GM15510 (cell line): ENCODE results near the gene EHMT2.

Experiments used
- POLR2A ChIP-seq: IDR thresholded peaks from 3 replicates; pipeline ENCODE4 v1.6.1; 2011; ENCODE audit warnings: borderline replicate concordance; ENCODE audit not compliant: insufficient read length; ENCODE audit errors: extremely low read depth

EHMT2 gene

GRCh38 chr6:31882344-31882743 is 15.2 kb downstream of the EHMT2 start:
- no peak for TF ChIP-seq POLR2A

DNA sequence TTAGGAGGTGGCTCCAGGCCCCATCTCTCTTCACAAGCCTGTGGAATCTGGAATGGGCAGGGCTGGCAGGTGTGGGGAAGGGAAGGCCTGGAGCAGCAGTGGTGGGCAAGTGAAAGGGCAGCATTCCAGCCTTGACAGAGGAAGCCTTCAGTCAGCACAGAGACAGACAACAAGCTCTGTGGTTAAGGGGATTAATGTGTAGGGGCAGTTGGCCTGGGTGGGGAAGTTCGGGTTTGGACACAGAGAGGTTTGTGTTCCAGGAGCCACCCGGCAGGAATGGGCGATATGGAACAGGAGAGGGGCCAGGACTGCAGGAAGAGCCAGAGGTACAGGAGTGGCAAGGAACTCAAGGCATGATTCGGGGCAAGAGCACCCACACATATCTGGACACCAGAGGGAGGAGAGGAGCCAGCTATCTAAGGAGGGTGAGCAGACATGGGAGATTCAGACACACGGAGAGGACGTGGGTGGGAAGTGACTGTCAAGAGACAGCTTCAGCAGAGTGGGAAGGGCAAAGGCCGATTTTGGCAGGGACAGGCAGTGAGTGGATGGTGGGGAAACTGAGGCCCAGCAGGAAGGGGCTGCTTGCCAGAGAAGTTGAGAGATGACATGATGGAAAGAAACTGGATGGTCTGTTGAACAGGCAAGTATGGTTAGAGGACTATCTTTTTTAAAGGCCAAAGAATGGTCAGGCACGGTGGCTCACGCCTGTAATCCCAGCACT is 16.2 kb downstream of the EHMT2 start:
- no peak for TF ChIP-seq POLR2A

GRCh38 chr6:31880616-31881015 is 16.9 kb downstream of the EHMT2 start:
- TF ChIP-seq POLR2A = no peak

GRCh38 chr6:31879901-31880300 is 17.6 kb downstream of the EHMT2 start:
- TF ChIP-seq POLR2A = no peak

- TF ChIP-seq POLR2A = no peak
Measured at GRCh38 chr6:31879143-31879542, 18.4 kb downstream of the EHMT2 start.

DNA sequence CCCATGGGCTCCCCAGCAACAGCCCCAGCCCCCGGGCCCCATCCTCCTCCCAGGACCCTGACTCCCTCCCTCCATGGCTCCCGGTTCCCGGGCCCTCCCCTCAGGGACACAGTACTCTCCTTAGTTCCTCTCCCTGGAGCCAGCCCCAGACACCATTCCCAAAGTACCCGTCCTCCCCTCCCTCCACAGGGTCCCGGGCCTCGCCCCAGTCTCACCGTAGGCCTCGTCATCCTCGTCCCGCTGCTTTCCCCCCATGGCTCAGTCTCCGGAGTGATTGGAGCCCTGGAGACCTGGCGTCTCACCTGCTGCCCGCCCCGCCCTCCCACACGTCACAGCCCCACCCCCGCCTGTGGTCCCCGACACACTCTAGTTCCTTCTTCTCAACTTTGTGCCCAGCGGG is 18.8 kb downstream of the EHMT2 start, which contains the start of gene SLC44A4:
SLC44A4 (minus strand) TSS at position 272 of the 400 bp plus-strand sequence; CDS start at position 255, 17 bp downstream.
- TF ChIP-seq POLR2A = no peak

DNA sequence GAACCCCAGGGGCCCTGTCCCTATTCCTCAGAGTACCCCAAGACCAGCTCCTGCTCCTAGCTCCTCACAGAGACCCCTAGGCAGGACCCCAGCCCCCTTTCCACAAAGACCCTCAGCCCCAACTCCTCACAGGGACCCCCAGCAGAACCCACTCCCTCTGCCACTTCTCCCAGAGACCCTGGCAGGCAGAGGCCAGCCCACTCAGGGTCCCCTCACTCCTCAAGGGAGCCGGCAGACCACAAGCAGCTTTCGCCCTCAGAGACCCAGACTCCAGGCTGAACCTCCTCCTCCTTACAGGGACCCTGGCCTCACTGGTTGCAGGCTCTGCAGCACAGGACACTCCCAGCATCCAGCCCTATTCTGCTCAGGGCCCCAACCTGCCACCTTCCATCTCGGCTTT is 19.3 kb downstream of the EHMT2 start:
- no peak for TF ChIP-seq POLR2A

- TF ChIP-seq POLR2A = no peak
Measured at GRCh38 chr6:31877651-31878161, 19.8 kb downstream of the EHMT2 start.

DNA sequence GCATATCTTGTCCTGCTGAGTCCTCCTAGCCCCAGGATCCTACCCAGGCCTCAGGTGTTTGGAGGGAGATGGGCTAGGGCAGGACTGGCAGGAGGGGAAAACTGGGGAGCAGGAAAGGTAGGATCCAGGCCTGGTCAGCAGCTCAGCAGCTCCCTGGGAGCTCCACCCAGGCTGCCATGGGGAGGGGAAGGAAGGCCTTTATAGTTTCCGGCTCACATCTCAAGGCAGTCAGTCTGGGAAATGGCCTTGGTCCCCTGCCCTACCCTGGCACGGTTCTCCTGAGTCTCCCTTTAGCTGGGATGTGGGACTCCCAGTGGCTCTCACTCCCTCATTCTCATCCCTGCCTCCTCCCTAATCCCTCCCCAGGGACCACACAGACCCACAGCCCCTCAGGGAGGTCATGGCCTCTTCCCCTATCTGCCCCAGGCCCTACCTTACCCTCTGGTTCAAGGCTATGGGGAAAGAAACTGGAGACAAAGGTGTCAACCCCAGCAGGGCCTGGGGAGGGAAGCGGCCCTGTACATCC is 20.3 kb downstream of the EHMT2 start:
- no peak for TF ChIP-seq POLR2A

DNA sequence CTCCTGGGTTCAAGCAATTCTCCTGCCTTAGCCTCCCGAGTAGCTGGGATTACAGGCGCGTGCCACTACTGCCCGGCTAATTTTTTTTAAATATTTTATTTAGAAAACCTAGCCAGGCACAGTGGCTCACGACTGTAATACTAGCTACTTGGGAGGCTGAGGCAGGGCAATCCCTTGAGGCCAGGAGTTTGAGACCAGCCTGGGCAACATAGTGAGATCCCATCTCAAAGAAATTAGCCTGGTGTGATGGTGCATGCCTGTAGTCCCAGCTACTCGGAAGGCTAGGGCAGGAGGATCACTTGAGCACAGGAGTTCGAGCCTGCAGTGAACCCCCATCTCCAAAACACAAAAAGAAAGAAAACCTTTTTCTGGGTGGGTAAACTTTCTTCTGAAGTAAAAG is 21.1 kb downstream of the EHMT2 start:
- TF ChIP-seq POLR2A = no peak

- no peak for TF ChIP-seq POLR2A
Measured at GRCh38 chr6:31875877-31876276, 21.6 kb downstream of the EHMT2 start.

DNA sequence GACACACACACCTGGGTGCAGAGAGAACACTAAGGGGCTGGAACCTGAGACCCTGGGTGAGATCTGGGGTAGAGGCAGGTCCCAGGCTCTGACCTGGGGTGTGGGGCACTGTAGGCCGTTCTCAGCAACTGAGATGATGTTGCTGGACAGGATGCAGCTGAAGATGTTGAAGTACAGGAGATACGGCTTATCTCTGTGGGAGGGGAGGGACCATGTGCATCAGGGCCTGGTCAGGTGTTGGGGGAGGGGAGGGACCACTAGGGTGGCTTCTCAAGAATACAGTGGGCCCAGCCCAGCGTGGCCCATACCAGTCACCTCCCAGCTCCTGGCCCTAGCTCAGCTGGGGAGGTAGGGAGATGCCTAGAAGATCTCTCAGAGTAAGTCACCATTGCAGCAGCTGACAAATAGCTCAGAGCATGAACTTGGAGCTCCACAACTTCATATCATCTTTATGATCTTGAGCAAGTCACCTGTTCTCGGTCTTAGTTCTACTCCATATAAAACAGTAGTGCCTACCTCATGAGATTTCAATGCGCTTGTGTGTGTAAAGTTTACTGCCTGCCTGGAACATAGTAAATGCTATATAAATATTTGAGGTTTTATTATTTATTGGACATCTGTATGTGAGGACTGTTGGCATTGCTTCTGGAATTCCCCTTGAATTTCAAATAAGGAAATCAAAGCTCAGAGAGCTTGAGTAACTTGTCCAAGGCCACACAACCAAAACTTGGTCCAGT is 22.5 kb downstream of the EHMT2 start:
- TF ChIP-seq POLR2A = no peak

DNA sequence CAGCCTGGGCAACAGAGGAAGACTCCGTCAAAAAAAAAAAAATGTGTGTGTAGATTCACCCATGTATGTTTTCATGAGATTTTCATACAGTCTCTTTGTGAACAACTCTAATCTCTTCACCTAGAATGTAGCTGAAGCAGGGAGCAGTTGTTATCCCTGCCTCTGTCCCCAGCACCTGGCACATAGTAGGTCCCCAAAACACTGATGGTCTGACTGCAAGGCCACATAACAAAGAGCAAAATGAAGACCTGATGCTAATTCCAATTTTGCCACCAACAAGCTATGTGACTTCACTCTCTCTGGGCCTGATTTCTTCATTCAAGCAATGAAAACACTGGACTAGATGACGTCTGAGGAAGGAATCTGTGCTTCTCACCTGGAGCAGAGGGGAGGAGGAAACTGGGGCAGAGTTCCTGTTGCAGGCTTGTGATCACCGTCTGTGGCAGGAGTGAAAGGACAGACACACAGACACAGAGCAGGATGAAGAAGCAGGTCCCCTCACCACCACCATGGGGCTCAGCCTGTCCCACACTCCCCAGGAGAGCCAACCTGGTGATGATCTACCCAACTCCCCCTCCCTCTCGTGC is 23.3 kb downstream of the EHMT2 start:
- TF ChIP-seq POLR2A = no peak

GRCh38 chr6:31871046-31871659 is 26.3 kb downstream of the EHMT2 start:
- TF ChIP-seq POLR2A = no peak

- TF ChIP-seq POLR2A = no peak
Measured at GRCh38 chr6:31870385-31870921, 27.0 kb downstream of the EHMT2 start.

DNA sequence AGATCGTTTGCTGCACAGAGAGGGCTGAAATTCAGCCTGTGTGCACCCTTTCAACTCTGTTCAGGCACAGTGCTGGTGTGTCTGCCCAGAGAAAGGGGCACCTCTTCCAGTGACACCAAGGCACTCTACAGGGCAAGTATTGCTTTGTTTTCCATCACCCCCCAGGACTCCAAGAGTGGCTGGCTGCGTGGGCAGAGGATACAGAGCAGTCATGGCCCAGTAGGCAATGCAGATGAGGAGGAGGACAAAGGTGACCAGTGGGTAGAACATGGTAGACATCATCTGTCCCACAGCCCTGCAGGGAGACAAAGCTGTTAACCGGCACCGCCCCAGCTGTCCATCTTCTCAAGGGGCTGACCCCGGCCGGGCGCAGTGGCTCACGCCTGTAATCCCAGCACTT is 28.2 kb downstream of the EHMT2 start:
- no peak for TF ChIP-seq POLR2A
